GM12878 (cell line): Measurements from ENCODE around the gene GNB3. TPM values are rescaled to one million over a fixed set of nuclear protein-coding genes. Genes with fewer than 3 reads are reported as not detected.

Experiments
- ATAC-seq: fragments of 200-7000 bp; cut with Tn5 transposase; 3 replicates; pipeline ENCODE4 v1.9.1; 2020; ENCODE audit warnings: mild to moderate bottlenecking, moderate library complexity
- BruUV-seq: library from RNA; stranded (reverse); fragments of 400-500 nt; replicated peaks from 2 replicates; lab custom pipeline; 2021; lab: Mats Ljungman, UMichigan
- CTCF ChIA-PET: fragments of 300-600 bp; sonication (Branson Sonifier 250); formaldehyde crosslinking; extraction: SDS; loops from one replicate; lab custom pipeline; 2021; ENCODE audit warnings: inconsistent platforms; lab: Yijun Ruan, JAX
- POLR2A ChIA-PET: fragments of 350-600 bp; formaldehyde crosslinking; extraction: SDS; loops from one replicate; lab custom pipeline; 2021; ENCODE audit warnings: inconsistent platforms; lab: Charles Lee
- RAD21 ChIA-PET: fragments of 300-600 bp; sonication (Branson Sonifier 250); formaldehyde crosslinking; loops from one replicate; lab custom pipeline; 2023; ENCODE audit warnings: antibody characterized with exemption; ENCODE audit not compliant: unreplicated experiment; lab: Charles Lee
- SMC1A ChIA-PET: fragments of 300-600 bp; sonication (Branson Sonifier 250); formaldehyde crosslinking; loops from one replicate; lab custom pipeline; 2023; ENCODE audit not compliant: unreplicated experiment, uncharacterized antibody; lab: Charles Lee
- DNase-seq: peaks from one replicate; pipeline ENCODE4 v3.0.0-alpha.2; 2011; ENCODE audit warnings: low read depth, low spot score
- FAIRE-seq: peaks from 3 replicates; lab custom pipeline; 2011; peaks lifted over from hg19 to GRCh38; lab: Jason Lieb, UNC
- H2AFZ ChIP-seq: 2 replicates; pipeline ENCODE4 v1.6.0; 2011; ENCODE audit warnings: low read depth, low read length, control low read depth; ENCODE audit not compliant: control insufficient read depth
- H3K27ac ChIP-seq: 2 replicates; pipeline ENCODE4 v1.5.1; 2011; ENCODE audit warnings: control low read depth; ENCODE audit not compliant: control insufficient read depth, insufficient read depth
- H3K27me3 ChIP-seq, 2 experiments: replicated peaks in 1 of 2; 2 replicates each; pipeline versions ENCODE4 v1.6.0 to v1.6.1; 2011; ENCODE audit warnings: low read length in 1 of 2; ENCODE audit not compliant: control insufficient read depth in 2 of 2, insufficient read depth in 2 of 2
- H3K36me3 ChIP-seq, 2 experiments: 2 replicates each; pipeline ENCODE4 v1.5.1; 2011; ENCODE audit warnings: low read length in 1 of 2; ENCODE audit not compliant: control insufficient read depth in 2 of 2, insufficient read depth in 2 of 2
- H3K4me1 ChIP-seq: 2 replicates; pipeline ENCODE4 v1.6.1; 2011; ENCODE audit warnings: mild to moderate bottlenecking, low read length, moderate library complexity, mixed read lengths; ENCODE audit not compliant: control insufficient read depth, insufficient read depth
- H3K4me2 ChIP-seq: 2 replicates; pipeline ENCODE4 v1.6.0; 2011; ENCODE audit warnings: control low read depth; ENCODE audit not compliant: control insufficient read depth, insufficient read depth
- H3K4me3 ChIP-seq: fragments of 200-600 bp; sonication (generic); 2 replicates; pipeline ENCODE4 v1.5.1; 2016
- H3K79me2 ChIP-seq: 2 replicates; pipeline ENCODE4 v1.6.0; 2011; ENCODE audit warnings: low read length; ENCODE audit not compliant: control insufficient read depth, insufficient read depth
- H3K9ac ChIP-seq: 2 replicates; pipeline ENCODE4 v1.8.0; 2011; ENCODE audit warnings: low read length, control low read depth, mixed read lengths; ENCODE audit not compliant: control insufficient read depth, insufficient read depth
- H3K9me3 ChIP-seq: replicated peaks from 3 replicates; pipeline ENCODE4 v1.5.1; 2011; ENCODE audit warnings: mild to moderate bottlenecking, low read length; ENCODE audit not compliant: control insufficient read depth, insufficient read depth
- H4K20me1 ChIP-seq: 2 replicates; pipeline ENCODE4 v1.6.0; 2011; ENCODE audit not compliant: control insufficient read depth, insufficient read depth
- ASH2L ChIP-seq: fragments of 300-600, 200-600 bp; sonication (generic); IDR thresholded peaks from 2 replicates; pipeline ENCODE4 v1.6.1; 2017; ENCODE audit warnings: low read depth, mild to moderate bottlenecking, borderline replicate concordance
- CBX3 ChIP-seq: fragments of 200-600 bp; sonication (generic); IDR thresholded peaks from 2 replicates; pipeline ENCODE4 v1.6.1; 2016; ENCODE audit warnings: low read depth, borderline replicate concordance
- E2F4 ChIP-seq: IDR thresholded peaks from 2 replicates; pipeline ENCODE4 v1.6.1; 2012; ENCODE audit warnings: low read depth, low read length, improper control_type of control experiment
- NBN ChIP-seq: fragments of 450-650 bp; IDR thresholded peaks from 2 replicates; pipeline ENCODE4 v1.6.1; 2016
- PBX3 ChIP-seq: IDR thresholded peaks from 2 replicates; pipeline ENCODE4 v1.6.1; 2011; ENCODE audit warnings: mild to moderate bottlenecking, low read depth, low read length, moderate library complexity; ENCODE audit not compliant: insufficient replicate concordance
- POLR2A ChIP-seq: IDR thresholded peaks from 2 replicates; pipeline ENCODE4 v1.6.1; 2011; ENCODE audit warnings: low read depth, mild to moderate bottlenecking, low read length
- RBBP5 ChIP-seq: fragments of 200-600 bp; sonication (generic); conservative IDR thresholded peaks from 2 replicates; pipeline ENCODE4 v1.6.1; 2016
- SMAD5 ChIP-seq: IDR thresholded peaks from 2 replicates; pipeline ENCODE4 v1.6.1; 2016; ENCODE audit warnings: antibody characterized with exemption, low read depth
- ZNF592 ChIP-seq: fragments of 450-650 bp; IDR thresholded peaks from 2 replicates; pipeline ENCODE4 v1.6.1; 2017; ENCODE audit warnings: mild to moderate bottlenecking, moderate library complexity
- WGBS: methylation state at CpG from one replicate; pipeline ENCODE4 v1.1.6; 2016; ENCODE audit warnings: low lambda C conversion rate; ENCODE audit not compliant: insufficient replicate concordance, insufficient coverage; ENCODE audit errors: missing lambda C conversion rate; 5-methylcytosine and 5-hydroxymethylcytosine counted together
- in situ Hi-C: fragments of 300-500 bp; cut with MboI; formaldehyde crosslinking; loops from 9 replicates; pipeline ENCODE4 v1.14.3; 2018; ENCODE audit warnings: mixed read lengths
- intact Hi-C: fragments of 100-400 bp; cut with micrococcal nuclease; formaldehyde crosslinking; loops from one replicate; pipeline ENCODE4 v1.14.2; 2022; ENCODE audit not compliant: unreplicated experiment
- polyA plus RNA-seq, 11 experiments: library from polyadenylated mRNA; depleted of rRNA in 4 of 11; unstranded in 6 of 11; stranded (reverse) in 5 of 11; fragments of >200 nt; fragmentation: Nextera tagmentation in 4 of 11; fragmentation: Illumina TruSeq in 1 of 11; extraction: Ambion mirVana in 4 of 11; extraction: Trizol in 1 of 11; gene quantifications; 1 replicate in 1 of 11; 2 replicates in 10 of 11; pipeline versions ENCODE4 v1.2.1 to v1.2.3, GENCODE V29; 2011 to 2016; ENCODE audit warnings: inconsistent platforms in 2 of 11, missing spikeins in 2 of 11, low read depth in 1 of 11
- total RNA-seq, 4 experiments: library from RNA; depleted of rRNA in 3 of 4; stranded (reverse); fragments of >200 nt in 3 of 4; fragmentation: Illumina TruSeq in 1 of 4; extraction: Trizol in 1 of 4; gene quantifications; 2 replicates each; pipeline versions ENCODE4 v1.2.1 to v1.2.3, GENCODE V29; 2013 to 2021

GNB3 gene
- total and polyA plus RNA-seq, 10 of the 15 experiments (the other 5 are each of a cell fraction or from before 2014, with no cell fraction given): 0.05 to 1.1 (median 0.36) TPM

GRCh38 chr12:6846316-6846869 is 5.7 kb downstream of the GNB3 start:
- ChIA-PET SMC1A (no interaction called here), RAD21 (interaction anchor here (1.0 kb wide), 1 partner anchor 45 kb away, joined by 3 read pairs; no protein-coding TSS in a partner anchor), POLR2A (no interaction called here), CTCF (interaction anchor here (1.1 to 9.9 kb wide), 2 partner anchors 10 to 23 kb away, joined by 4 to 173 read pairs; partner anchors contain the start of genes SPSB2 and TPI1)
- WGBS: 86% methylated on average over 7 of the region's 7 CpGs
- DNase-seq (no peak), FAIRE-seq (no peak), ATAC-seq (no peak)
- Histone ChIP-seq H3K9ac (no peak overlapping the region), H4K20me1 (no peaks in the 10 kb centered on the region), H3K9me3 (no peaks in the 10 kb centered on the region), H3K4me2 (no peak overlapping the region), H3K27me3 (no peaks in the 10 kb centered on the region), H3K4me1 (peaks cover 19% of the 10 kb centered on the region), H3K36me3 (peaks cover 0 to 11% of the 10 kb centered on the region in 2 experiments; a peak in 3 of 4 replicates), H2AFZ (no peak overlapping the region), H3K27ac (no peak overlapping the region), H3K4me3 (no peak overlapping the region), H3K79me2 (peaks cover 23% of the 10 kb centered on the region)
- TF ChIP-seq POLR2A (peak; percentile 46; the same call in 1 of the 2 replicates), ASH2L (no peak)
- BruUV-seq: no TSS peak
- intact Hi-C loops (no loop called here), in situ Hi-C loops (no loop called here)

- no peaks in the 10 kb centered on the region for H4K20me1 ChIP-seq
- POLR2A ChIA-PET: interaction anchor here (1.8 kb wide), 1 partner anchor 11 kb away, joined by 4 read pairs; no protein-coding TSS in a partner anchor
- peaks cover 19% of the 10 kb centered on the region for H3K4me1 ChIP-seq
- H2AFZ ChIP-seq: no peak overlapping the region
- H3K27ac ChIP-seq: no peak overlapping the region
- H3K9me3 ChIP-seq: no peaks in the 10 kb centered on the region
- H3K4me2 ChIP-seq: no peak overlapping the region
- peaks cover 23% of the 10 kb centered on the region for H3K79me2 ChIP-seq
- SMC1A ChIA-PET: interaction anchor here (1.3 kb wide), 1 partner anchor 94 kb away, joined by 3 read pairs; no protein-coding TSS in a partner anchor
- peaks cover 0 to 11% of the 10 kb centered on the region in 2 experiments; a peak in 3 of 4 replicates for H3K36me3 ChIP-seq
- in situ Hi-C loops (no loop called here), intact Hi-C loops (no loop called here)
- no peak overlapping the region for H3K9ac ChIP-seq
- H3K4me3 ChIP-seq: no peak overlapping the region
- no TSS peak for BruUV-seq
- WGBS: 89% methylated on average over 2 of the region's 2 CpGs
- ATAC-seq: no peak
- H3K27me3 ChIP-seq: no peaks in the 10 kb centered on the region
- RAD21 ChIA-PET: interaction anchor here (1.2 kb wide), 1 partner anchor 22 kb away, joined by 3 read pairs; no protein-coding TSS in a partner anchor
- CTCF ChIA-PET: interaction anchor here (2.1 to 9.9 kb wide), 3 partner anchors 14 to 21 kb away, joined by 5 to 173 read pairs (median 72); partner anchors contain the start of genes SPSB2 and TPI1
- no peak for FAIRE-seq
- no peak for DNase-seq
- TF ChIP-seq CBX3 (no peak), RBBP5 (no peak), PBX3 (no peak), E2F4 (no peak), ZNF592 (no peak), SMAD5 (no peak), NBN (no peak)
Observed at GRCh38 chr12:6847676-6848075, 7.0 kb downstream of the GNB3 start.
